ENCODE measurements around the gene DBX2. TPM values are rescaled to one million over a fixed set of nuclear protein-coding genes. Genes with fewer than 3 reads are reported as not detected.

DBX2 gene
- total and polyA plus RNA-seq, 2 of the 4 experiments (the other 2 are of a cell fraction): not detected

DNA sequence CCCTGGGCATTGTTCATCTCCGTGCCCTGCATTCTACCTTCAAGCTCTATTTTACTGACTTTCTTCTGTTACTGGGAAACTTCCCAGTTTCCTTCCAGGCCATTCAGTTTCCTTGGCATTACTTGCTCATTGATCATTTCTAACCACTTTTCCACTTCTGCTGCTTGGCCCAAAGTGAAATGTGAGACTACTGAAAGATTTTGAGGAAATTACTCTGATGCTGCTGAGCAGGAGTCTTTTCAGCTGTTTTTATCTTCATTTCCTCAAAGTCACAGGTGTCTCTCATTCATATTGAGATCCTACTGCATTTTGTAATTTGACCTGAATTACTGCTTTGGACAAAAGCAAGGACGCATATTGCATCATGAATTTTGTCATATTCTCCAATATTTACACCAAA lies 26.4 kb upstream of the DBX2 start:
- Histone ChIP-seq H3K36me3 (ENCODE audit: control insufficient read depth, insufficient read depth, low read length) (no peaks in the 10 kb centered on the region), H2AK9ac (replicated peaks; ENCODE audit: low read depth, low read length, poor library complexity) (no peak overlapping the region), H4K8ac (ENCODE audit: low read depth in 2 of 2, low read length in 2 of 2) (no peak overlapping the region), H4K5ac (ENCODE audit: low read depth, low read length) (no peak overlapping the region), H2AK5ac (ENCODE audit: low read depth, low read length) (no peak overlapping the region), H4K20me1 (ENCODE audit: insufficient read depth, low read length) (no peaks in the 10 kb centered on the region), H3K4me1 (ENCODE audit: control insufficient read depth, insufficient read depth, low read length) (no peaks in the 10 kb centered on the region), H3K56ac (ENCODE audit: extremely low read depth, insufficient read depth, low read length) (no peak overlapping the region), H3K79me1 (ENCODE audit: low read depth in 1 of 2, low read length in 2 of 2) (no peaks in the 10 kb centered on the region), H3K27me3 (ENCODE audit: control insufficient read depth, insufficient read depth, low read length) (no peaks in the 10 kb centered on the region), H2BK120ac (ENCODE audit: low read depth, low read length) (no peak overlapping the region), H3K18ac (ENCODE audit: low read depth, low read length) (no peak overlapping the region), H2BK5ac (ENCODE audit: low read depth, low read length, poor library complexity, severe bottlenecking) (no peak overlapping the region), H3K9me3 (ENCODE audit: control insufficient read depth, insufficient read depth, low read length) (no peaks in the 10 kb centered on the region), H2BK20ac (ENCODE audit: low read depth, low read length) (no peak overlapping the region), H3K27ac (ENCODE audit: insufficient read depth, low read length) (no peak overlapping the region), H4K91ac (ENCODE audit: insufficient read depth, low read depth, low read length) (no peak overlapping the region), H2BK15ac (ENCODE audit: low read depth, low read length) (no peak overlapping the region), H3K23ac (ENCODE audit: low read depth, low read length) (no peak overlapping the region), H3K9me1 (ENCODE audit: insufficient read depth, low read length) (no peaks in the 10 kb centered on the region), H3K9ac (ENCODE audit: low read depth, low read length) (no peak overlapping the region), H3K4me2 (ENCODE audit: low read depth, low read length) (no peak overlapping the region), H2AFZ (replicated peaks; ENCODE audit: low read length, poor library complexity) (no peak overlapping the region), H3K4ac (ENCODE audit: low read depth, low read length) (no peak overlapping the region), H3K14ac (replicated peaks; ENCODE audit: low read depth, low read length) (no peak overlapping the region), H3K4me3 (ENCODE audit: insufficient read depth, low read depth, low read length) (no peak overlapping the region)
- TF ChIP-seq MAFK (IDR thresholded peaks at IDR 0.05; ENCODE audit: low read depth, low read length): no peak
- 0 out of 2 replicates have a peak, but pooled peaks have one; percentile 17 for TF ChIP-seq CEBPB (IDR thresholded peaks at IDR 0.05; ENCODE audit: low read depth, low read length)
- in situ Hi-C loops (cut with MboI; ENCODE audit: low sequenced_read_pairs) (no loop called here), dilution Hi-C loops (cut with HindIII; ENCODE audit: low sequenced_read_pairs, unreplicated experiment) (no loop called here), intact Hi-C loops (cut with micrococcal nuclease) (no loop called here)
- WGBS, 2 experiments (ENCODE audit: extremely low coverage in 2 of 2, insufficient read length in 1 of 2): no CpG with 5 or more reads among the region's 2 CpGs
- ATAC-seq (ENCODE audit: low read depth) (no peak), DNase-seq (no peak)
- POLR2A ChIA-PET (ENCODE audit: unreplicated experiment): no interaction called here
- CTCF ChIA-PET: no interaction called here
- BruUV-seq (replicated peaks): no TSS peak

Data from IMR-90 (cell line).